WI38 (cell line): Measurements from ENCODE around the gene DENND4B.

Experiments
- H3K4me3 ChIP-seq: 2 replicates; pipeline ENCODE4 v1.5.1; 2011; ENCODE audit warnings: low read depth, mild to moderate bottlenecking, control low read depth, low read length
- TF ChIP-seq, protein P1 (sequence below): IDR thresholded peaks from 2 replicates; pipeline ENCODE4 v1.5.1; 2012; ENCODE audit warnings: low read depth, mild to moderate bottlenecking, control low read depth, low read length

DENND4B gene

DNA sequence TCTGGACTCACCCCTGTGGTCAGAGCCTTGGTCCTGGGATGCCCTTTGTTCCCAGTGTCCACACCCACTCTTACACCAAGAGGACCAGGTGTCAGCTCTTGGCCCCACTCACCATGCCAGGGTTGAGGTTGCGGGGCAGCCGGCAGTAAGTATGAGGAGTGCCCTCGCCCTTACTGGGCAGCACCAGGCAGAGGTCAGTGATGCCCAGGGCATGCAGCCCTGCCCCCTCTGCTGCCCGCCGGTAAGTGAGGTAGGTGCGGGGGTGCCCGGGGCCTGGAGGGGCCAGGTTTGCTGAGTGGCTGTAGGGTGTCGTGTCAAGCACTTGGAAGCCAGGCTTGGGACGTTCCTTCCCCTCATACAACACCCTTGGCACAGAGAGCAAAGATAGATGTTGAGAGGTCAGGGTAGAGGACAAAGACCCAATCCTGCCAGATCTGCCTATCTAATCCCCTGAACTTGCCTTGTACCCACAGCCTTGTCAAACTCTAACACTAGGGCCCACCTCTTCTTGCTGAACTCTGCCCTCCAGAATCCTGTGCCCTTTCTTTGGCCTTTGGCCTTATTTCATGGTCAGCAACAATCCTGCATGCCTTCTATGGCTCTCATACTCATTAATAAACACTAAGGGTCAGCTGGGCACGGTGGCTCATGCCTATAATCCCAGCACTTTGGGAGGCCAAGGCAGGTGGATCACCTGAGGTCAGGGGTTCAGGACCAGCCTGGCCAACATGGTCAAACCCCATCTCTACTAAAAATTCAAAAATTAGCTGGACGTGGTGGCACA lies 3.6 kb downstream of the DENND4B start:
- TF ChIP-seq, protein P1, sequence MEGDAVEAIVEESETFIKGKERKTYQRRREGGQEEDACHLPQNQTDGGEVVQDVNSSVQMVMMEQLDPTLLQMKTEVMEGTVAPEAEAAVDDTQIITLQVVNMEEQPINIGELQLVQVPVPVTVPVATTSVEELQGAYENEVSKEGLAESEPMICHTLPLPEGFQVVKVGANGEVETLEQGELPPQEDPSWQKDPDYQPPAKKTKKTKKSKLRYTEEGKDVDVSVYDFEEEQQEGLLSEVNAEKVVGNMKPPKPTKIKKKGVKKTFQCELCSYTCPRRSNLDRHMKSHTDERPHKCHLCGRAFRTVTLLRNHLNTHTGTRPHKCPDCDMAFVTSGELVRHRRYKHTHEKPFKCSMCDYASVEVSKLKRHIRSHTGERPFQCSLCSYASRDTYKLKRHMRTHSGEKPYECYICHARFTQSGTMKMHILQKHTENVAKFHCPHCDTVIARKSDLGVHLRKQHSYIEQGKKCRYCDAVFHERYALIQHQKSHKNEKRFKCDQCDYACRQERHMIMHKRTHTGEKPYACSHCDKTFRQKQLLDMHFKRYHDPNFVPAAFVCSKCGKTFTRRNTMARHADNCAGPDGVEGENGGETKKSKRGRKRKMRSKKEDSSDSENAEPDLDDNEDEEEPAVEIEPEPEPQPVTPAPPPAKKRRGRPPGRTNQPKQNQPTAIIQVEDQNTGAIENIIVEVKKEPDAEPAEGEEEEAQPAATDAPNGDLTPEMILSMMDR: no peak
- H3K4me3 ChIP-seq: no peak overlapping the region

DNA sequence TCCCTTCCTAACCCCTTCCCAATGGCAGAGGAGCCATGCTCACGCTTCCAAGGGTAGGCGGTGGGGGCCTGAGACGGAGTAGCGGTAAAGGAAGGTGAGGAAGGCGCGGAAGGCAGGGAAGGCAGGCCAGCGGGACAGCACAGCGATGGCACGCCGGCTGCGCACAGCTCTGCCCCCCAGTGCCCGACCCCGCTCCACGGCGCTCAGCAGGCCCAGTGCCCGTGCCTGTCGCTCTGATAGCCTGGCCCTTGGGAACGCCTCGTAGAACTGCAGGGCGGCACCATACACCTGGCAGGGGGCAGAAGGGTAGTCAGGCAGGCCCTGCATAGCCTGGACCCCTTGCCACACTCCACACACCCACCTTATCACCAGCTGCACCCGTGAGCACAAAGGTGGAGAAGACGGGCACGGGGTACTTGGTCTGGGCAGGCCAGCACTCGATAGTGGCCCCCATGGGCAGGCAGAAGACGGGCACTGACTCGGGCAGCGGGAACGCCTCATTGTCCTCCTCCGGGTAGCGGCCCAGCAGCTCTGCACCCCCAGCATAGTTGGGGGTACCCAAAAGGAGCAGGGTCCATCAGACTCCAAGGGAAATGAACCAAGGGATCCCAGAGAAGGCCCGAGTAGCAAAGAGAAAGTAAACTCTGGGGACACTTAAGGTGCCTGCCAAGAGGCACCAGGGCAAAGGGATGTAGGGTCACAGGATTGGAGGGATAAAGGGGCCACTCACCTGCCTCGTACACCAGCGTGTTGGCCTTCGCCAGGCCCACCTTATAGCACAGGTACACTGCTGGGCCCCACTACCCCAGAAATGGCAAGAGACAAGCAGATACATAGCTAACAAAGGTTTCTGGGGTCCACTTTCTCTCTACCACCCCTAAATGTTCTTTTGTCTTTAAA lies 4.4 kb downstream of the DENND4B start:
- no peak overlapping the region for H3K4me3 ChIP-seq
- TF ChIP-seq, protein P1: no peak

DNA sequence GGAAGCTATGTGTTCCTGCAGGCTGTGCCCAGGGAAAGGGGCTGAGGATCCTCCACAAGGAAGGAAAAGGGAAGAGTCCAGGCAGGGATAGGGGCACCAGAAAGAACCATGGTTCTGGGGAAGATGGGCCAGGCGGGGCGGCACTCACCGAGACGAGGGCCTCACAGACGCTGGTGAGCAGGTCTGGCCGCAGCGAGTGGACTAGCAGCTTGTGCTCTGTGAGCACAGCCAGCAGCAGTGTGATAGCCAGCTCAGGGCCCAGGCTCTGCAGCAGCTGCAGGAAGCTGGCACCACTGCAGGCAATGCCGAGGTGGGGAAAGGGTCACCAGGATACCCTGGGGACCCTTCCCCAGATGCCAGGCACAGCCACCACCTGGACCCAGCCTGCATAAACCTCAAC lies 5.8 kb downstream of the DENND4B start:
- TF ChIP-seq, protein P1: no peak
- H3K4me3 ChIP-seq: no peak overlapping the region

DNA sequence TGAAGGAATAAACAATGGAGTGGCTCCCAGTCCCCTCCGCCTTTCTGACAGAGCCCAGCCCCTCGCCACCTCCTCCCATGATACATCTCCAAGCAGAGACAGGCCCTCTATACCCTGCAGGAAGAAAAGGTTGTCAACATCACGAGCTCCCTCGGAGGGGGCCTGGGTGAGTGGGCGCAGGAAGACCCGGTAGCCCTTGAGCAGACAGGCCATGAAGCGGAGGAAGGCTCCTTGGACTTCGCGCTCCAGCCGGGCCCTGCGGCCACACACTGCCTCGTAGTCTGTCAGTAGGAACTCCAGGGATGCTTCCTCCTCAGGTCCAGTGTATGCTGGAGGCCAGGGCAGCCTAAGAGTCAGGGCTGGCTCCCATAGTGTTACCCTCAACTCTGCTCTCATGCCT lies 7.0 kb downstream of the DENND4B start:
- no peak overlapping the region for H3K4me3 ChIP-seq
- TF ChIP-seq, protein P1: no peak

DNA sequence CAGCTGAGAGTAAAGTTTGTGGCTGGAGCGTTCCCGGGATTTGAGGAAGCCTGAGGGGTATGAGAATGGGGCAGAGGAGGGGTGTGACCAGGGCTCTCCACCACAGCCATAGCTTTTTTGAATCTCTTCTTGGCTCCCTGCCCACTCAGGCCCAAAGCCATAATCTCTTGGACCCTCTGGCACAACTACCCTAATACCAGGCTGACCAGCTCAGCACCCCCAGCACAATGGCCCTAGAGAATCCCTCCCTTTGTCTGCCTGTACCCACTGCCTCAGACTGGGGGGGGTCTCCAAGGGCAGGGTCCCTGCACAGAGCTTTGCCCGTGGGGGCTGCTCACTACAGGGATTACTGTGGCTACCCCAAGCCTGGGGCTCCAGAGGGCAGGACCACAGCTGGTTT lies 7.5 kb downstream of the DENND4B start:
- TF ChIP-seq, protein P1: no peak
- H3K4me3 ChIP-seq: no peak overlapping the region

DNA sequence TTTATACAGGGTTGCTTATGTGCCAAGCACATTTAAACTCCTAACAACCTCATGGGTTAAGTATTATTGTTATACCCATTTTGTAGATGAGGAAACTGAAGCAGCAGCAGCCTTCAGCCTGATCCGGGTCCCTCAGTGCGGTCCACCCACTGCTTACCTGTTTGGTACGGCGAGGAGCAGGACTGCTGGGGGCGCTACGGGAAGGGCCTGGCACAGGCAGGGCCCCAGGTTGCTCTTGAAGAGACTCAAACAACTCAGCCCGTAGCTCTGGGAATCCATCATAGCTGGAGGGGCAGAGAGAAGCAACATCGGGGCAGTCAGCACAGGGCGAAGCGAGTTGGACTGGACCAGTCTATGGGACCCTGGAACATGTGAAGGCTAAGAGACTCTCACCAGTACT lies 9.2 kb downstream of the DENND4B start:
- no peak overlapping the region for H3K4me3 ChIP-seq
- TF ChIP-seq, protein P1: no peak
